Measurements from ENCODE around the gene ZNRF3.
"Not testable (repeated sequence)": the region's sequence is repeated elsewhere in the genome, so short reads cannot be mapped to it uniquely, and the experiment has no call there.

Gene ZNRF3

GRCh38 chr22:28931844-28932567 lies 48.6 kb downstream of the ZNRF3 start:
- DNase-seq (ENCODE audit: low spot score) = peak; percentile 84

GRCh38 chr22:28933321-28933720 lies 49.9 kb downstream of the ZNRF3 start:
- DNase-seq (ENCODE audit: low spot score) = peak; percentile 61

GRCh38 chr22:28934026-28934425 lies 50.7 kb downstream of the ZNRF3 start:
- no peak for DNase-seq (ENCODE audit: low spot score)

- DNase-seq (ENCODE audit: low spot score) = no peak
These were observed 51.8 kb downstream of the ZNRF3 start for GRCh38 chr22:28935140-28935539.

GRCh38 chr22:28935713-28936112 lies 52.3 kb downstream of the ZNRF3 start:
- no peak for DNase-seq (ENCODE audit: low spot score)

- no peak for DNase-seq (ENCODE audit: low spot score)
These were observed 52.8 kb downstream of the ZNRF3 start for GRCh38 chr22:28936200-28936599.

GRCh38 chr22:28937206-28938025 lies 54.0 kb downstream of the ZNRF3 start:
- DNase-seq (ENCODE audit: low spot score) = no peak

- no peak for DNase-seq (ENCODE audit: low spot score)
These were observed 55.0 kb downstream of the ZNRF3 start for GRCh38 chr22:28938286-28938833.

- no peak for DNase-seq (ENCODE audit: low spot score)
These were observed 56.0 kb downstream of the ZNRF3 start for GRCh38 chr22:28939394-28939793.

- no peak for DNase-seq (ENCODE audit: low spot score)
These were observed 56.6 kb downstream of the ZNRF3 start for GRCh38 chr22:28939932-28940331.

- no peak for DNase-seq (ENCODE audit: low spot score)
These were observed 57.1 kb downstream of the ZNRF3 start for GRCh38 chr22:28940441-28940840.

GRCh38 chr22:28942333-28942732 lies 59.0 kb downstream of the ZNRF3 start:
- DNase-seq (ENCODE audit: low spot score) = no peak

GRCh38 chr22:28942801-28943500 lies 59.6 kb downstream of the ZNRF3 start:
- DNase-seq (ENCODE audit: low spot score) = no peak

- DNase-seq (ENCODE audit: low spot score) = no peak
These were observed 60.1 kb downstream of the ZNRF3 start for GRCh38 chr22:28943501-28943879.

- DNase-seq (ENCODE audit: low spot score) = no peak
These were observed 63.8 kb downstream of the ZNRF3 start for GRCh38 chr22:28947125-28947524.

- DNase-seq (ENCODE audit: low spot score) = peak; percentile 33
These were observed 65.1 kb downstream of the ZNRF3 start for GRCh38 chr22:28948424-28948823.

GRCh38 chr22:28948860-28949551 lies 65.6 kb downstream of the ZNRF3 start:
- DNase-seq (ENCODE audit: low spot score) = not testable (repeated sequence)

GRCh38 chr22:28949788-28950187 lies 66.4 kb downstream of the ZNRF3 start:
- no peak for DNase-seq (ENCODE audit: low spot score)

- peak; percentile 37 for DNase-seq (ENCODE audit: low spot score)
These were observed 67.4 kb downstream of the ZNRF3 start for GRCh38 chr22:28950617-28951411.

GRCh38 chr22:28951530-28951929 lies 68.2 kb downstream of the ZNRF3 start:
- no peak for DNase-seq (ENCODE audit: low spot score)

- no peak for DNase-seq (ENCODE audit: low spot score)
These were observed 68.7 kb downstream of the ZNRF3 start for GRCh38 chr22:28951969-28952521.

Data from kidney tubule cell (primary cell).